SKM-1 treated with dmso at 0.1 percent for 144 hours (cell line): ENCODE data around the gene CREG2.

Source experiments
- DNase-seq: peaks from one replicate; lab custom pipeline; 2025; ENCODE audit not compliant: unreplicated experiment; lab: John Stamatoyannopoulos, UW

The CREG2 gene

GRCh38 chr2:101310090-101310833 lies 77.0 kb downstream of the CREG2 start:
- DNase-seq: no peak

DNA sequence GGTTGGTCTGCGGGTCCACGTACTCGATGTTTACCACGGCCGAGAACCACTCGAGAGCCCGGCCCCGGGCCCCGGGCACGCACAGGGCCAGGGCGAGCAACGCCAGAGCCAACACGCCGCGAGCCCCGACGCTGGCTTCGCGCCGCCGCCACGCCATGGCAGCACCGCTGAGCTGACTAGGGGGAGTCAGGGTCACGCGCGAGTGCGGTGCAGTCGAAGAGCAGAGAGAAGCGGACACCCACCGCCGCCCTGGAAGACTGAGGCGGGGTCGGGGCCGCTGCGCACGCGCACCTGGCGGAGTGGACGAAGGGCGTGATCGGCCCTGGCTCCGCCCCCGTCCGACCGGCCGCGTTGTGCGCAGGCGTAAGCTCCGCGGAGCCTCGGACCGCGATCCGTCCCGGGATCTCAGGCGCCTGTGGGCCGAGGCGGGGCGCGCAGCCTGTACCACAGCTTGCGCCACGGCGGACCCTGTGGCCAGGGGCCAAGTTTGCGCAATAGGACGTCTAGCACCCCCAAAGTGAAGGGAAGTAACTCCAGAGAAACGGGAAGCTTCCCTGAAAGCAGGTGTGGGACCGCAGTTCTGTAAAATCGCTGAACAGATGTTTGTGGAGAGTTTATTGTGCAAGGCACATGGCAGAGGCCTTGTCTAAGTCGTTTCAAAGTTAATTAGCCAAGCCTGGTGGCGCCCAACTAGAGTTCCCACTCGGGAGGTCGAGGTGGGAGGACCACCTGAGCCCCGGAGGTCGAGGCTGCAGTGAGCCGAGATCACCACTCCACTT lies 78.7 kb downstream of the CREG2 start, which contains the start of gene RNF149:
TSS of gene RNF149 (minus strand) at position 270 of the 779 bp plus-strand sequence. CDS start at position 157, 113 bp downstream.
- peak; percentile 99 for DNase-seq

- DNase-seq: no peak
Observed at GRCh38 chr2:101307950-101308431, 79.3 kb downstream of the CREG2 start.

DNA sequence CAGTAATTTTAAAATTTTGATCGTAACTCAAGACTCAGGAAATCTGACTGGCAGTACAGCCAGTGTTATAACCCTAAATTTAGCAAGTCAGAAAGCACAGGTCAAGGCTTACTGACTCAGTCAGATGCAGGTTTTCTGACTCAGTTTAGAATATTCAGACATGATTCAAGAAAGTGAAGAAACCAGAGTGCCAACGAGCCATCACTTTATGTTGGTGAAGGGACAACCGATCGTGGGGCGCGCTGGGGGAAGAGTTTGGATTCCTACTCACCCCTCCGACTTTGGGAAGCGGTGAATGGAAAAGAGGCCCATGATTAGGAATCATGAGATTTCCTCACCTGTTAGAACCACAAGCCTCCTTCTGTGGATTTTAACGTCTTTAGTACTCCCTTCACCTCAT lies 79.8 kb downstream of the CREG2 start:
- DNase-seq: no peak

DNA sequence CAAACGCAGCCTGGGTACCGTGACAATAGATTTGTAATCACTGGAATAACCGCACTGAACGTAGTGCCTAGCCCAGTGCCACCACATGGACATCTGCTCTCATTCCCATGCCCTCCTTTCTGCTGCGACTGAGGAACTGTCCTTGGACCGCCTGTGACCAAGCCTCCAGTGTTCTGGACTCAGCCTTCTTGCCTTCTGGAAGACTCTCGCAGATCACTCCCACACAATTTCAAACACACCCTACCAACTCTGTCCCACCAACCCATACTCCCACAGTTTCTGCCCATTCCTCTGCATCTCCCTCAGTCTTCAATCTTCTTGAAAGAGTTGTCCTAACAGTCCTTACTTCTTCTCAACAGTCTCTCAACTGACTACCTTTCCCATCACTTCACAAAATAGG lies 80.9 kb downstream of the CREG2 start:
- DNase-seq: no peak

DNA sequence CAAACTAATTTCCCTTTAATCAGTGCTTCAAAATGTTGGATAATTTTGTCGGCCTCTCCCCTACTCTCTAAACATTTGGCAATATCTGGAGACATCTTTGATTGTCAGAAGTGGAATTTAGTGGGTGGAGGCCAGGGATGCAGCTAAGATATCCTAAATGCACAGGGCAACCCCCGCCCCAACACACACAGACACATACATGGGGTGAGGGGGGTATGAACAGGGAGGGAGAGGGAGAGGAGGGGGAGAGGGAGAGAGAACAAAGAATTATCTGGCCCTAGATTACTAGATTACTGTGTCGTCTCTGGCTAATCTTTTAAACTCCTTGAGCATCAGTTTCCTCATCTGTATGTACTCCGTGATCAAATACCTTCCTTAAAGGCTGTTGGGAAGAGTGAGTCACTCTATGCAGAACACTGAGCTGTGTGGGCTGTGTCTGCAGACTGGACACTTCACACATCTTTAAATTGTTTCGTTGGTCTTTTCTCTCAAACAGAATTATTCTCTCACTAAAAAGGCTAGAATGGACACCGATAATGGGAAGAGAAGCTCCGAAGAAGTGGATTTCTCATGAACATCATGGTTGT lies 81.7 kb downstream of the CREG2 start:
- DNase-seq: no peak

GRCh38 chr2:101305035-101305434 lies 82.3 kb downstream of the CREG2 start:
- no peak for DNase-seq

DNA sequence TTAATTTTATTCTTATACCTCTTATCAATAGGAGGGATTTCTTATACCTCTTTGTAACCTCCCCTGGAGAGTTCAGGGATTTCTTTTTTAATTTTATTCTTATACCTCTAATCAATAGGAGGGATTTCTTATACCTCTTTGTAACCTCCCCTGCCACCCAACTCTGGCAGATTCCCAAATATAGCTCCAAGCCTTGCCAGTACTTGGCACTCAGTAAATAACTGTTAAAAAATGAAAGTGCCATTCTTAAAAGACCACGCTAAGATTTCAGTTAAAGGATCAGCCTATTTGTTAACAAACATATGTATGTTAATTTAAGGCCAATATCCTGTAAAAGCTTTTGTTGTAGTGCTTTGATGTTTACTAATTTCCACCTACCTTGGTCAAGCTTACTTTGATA lies 83.6 kb downstream of the CREG2 start:
- DNase-seq: no peak

DNA sequence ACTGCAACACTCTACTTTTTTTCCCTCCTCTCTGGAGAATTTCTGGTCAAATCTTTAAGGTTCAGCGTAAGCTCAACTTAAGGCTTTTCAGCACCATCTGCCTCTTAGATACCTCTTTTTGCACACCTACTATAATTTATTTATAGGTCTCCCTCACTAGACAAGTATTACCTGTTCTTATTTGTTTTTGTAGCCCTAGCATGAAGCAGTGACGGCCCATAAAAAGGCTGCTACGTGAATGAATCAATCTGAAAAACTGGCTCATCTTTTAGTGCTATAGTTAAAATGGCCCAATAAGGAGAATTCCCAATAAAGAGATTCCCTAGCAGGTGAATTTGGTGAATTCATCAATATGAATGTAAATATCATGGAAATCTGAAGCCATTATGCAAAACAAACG lies 85.3 kb downstream of the CREG2 start:
- DNase-seq: no peak

DNA sequence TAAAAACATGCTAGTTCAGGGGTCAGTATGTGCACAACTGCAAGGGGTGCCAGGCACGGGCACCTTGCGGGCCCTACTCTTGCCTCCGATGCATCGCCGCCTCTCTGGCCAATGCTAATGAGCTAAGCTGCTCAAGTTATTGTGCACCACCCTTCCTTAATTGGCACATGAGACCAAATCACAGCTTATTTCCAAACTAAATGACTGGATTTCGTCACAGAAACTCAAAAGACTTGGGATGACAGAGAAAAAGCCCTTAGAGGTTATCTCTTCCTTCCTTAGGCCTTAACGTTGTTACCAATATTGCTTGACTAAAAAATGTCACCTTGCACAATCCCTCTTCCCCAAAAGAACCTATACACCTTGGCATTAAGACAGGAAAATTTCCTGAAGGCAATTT lies 86.5 kb downstream of the CREG2 start:
- DNase-seq: no peak

DNA sequence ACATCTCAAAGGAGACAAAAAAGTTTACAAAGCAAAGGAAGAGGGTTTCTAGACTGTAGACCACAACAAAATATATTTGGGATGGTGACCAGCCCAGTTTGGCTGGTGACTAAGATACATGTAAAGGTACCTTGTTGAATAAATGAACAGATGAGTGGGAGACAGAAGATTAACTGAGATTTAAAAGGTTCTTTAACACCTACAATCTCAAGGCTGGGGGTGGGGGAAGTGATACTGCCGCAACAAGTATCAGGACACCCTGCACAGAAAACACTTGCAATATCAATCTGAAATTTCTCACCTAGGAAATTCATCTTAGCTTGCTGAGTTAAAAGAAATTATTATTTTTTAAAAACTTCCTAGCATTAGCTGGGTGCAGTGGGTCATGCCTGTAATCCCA lies 87.1 kb downstream of the CREG2 start:
- no peak for DNase-seq

DNA sequence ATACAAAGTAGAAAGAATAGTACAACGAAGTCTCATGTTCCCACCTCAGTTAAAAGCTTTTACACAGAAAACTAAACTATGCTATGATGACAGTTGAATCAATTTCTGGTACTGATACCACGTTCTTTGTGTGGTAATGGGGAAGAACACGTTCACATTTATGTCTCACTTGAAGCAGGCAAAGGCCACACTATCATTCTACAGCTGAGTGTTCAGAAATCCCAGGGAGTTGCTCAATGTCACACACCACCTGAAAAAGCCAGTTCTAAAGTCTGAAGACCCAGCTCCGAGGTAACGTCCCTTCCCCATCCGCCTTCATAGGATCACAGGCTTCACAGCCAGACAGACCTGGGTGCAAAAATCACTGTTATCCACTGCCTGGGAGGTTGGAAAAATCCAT lies 87.7 kb downstream of the CREG2 start:
- DNase-seq: no peak

DNA sequence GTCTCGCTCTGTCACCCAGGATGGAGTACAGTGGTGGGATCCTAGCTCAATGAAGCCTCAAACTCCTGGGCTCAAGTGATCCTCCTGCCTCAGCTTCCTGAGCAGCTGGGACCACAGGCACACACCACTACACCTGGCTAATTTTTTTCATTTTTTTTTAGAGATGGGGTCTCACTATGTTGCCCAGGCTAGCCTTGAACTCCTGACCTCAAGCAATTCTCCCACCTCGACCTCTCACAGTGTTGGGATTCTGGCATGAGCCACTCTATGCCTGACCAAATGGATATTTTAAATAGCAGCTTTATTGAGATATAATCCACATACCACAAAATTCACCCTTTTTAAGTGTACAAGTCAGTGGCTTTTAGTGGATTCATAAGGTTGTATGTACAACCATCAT lies 89.9 kb downstream of the CREG2 start:
- DNase-seq: no peak

- DNase-seq: no peak
Observed at GRCh38 chr2:101296371-101296770, 90.9 kb downstream of the CREG2 start.

- DNase-seq: no peak
Observed at GRCh38 chr2:101295895-101296294, 91.4 kb downstream of the CREG2 start.
